Left forelimb (tissue), 1 donor: ENCODE measurements around the gene WDR89.
"Not testable (repeated sequence)": the region's sequence is repeated elsewhere in the genome, so short reads cannot be mapped to it uniquely, and the experiment has no call there.

ENCODE experiments used
- DNase-seq: peaks from one replicate; pipeline ENCODE4 v3.0.0-alpha.2; 2018; ENCODE audit warnings: low spot score

WDR89 gene

GRCh38 chr14:63652406-63652805 is 10.7 kb upstream of the WDR89 start:
- DNase-seq, result no peak

GRCh38 chr14:63650256-63650952 is 8.7 kb upstream of the WDR89 start:
- DNase-seq, result no peak

GRCh38 chr14:63647696-63648410 is 6.2 kb upstream of the WDR89 start:
- DNase-seq, result no peak

- DNase-seq, result no peak
Observed at GRCh38 chr14:63644741-63645140, 3.1 kb upstream of the WDR89 start.

- no peak for DNase-seq
Observed at GRCh38 chr14:63642656-63643382, 1.1 kb upstream of the WDR89 start.

GRCh38 chr14:63642229-63642611 is 549 bp upstream of the WDR89 start:
- DNase-seq, result no peak

- no peak for DNase-seq
Observed at GRCh38 chr14:63638493-63638892, 3.2 kb downstream of the WDR89 start.

GRCh38 chr14:63636094-63636635 is 5.5 kb downstream of the WDR89 start:
- not testable (repeated sequence) for DNase-seq

GRCh38 chr14:63633801-63634200 is 7.9 kb downstream of the WDR89 start:
- no peak for DNase-seq

- DNase-seq, result no peak
Observed at GRCh38 chr14:63632932-63633514, 8.6 kb downstream of the WDR89 start.

GRCh38 chr14:63624701-63625100 is 17.0 kb downstream of the WDR89 start:
- DNase-seq, result no peak

GRCh38 chr14:63624203-63624602 is 17.5 kb downstream of the WDR89 start:
- no peak for DNase-seq

- not testable (repeated sequence) for DNase-seq
Observed at GRCh38 chr14:63621975-63622374, 19.7 kb downstream of the WDR89 start.

- no peak for DNase-seq
Observed at GRCh38 chr14:63616015-63616414, 25.7 kb downstream of the WDR89 start.

GRCh38 chr14:63614679-63615363 is 26.9 kb downstream of the WDR89 start:
- no peak for DNase-seq

GRCh38 chr14:63611078-63611477 is 30.6 kb downstream of the WDR89 start:
- no peak for DNase-seq

GRCh38 chr14:63605041-63605532 is 36.6 kb downstream of the WDR89 start:
- DNase-seq, result no peak

- no peak for DNase-seq
Observed at GRCh38 chr14:63604626-63605025, 37.0 kb downstream of the WDR89 start.

GRCh38 chr14:63603749-63604277 is 37.9 kb downstream of the WDR89 start:
- DNase-seq, result no peak

- no peak for DNase-seq
Observed at GRCh38 chr14:63598807-63599206, 42.9 kb downstream of the WDR89 start.

- DNase-seq, result no peak
Observed at GRCh38 chr14:63596998-63597658, 44.5 kb downstream of the WDR89 start.
